GM04503 (cell line): ENCODE measurements around the gene ATP2B3.
"Not testable (repeated sequence)": the region's sequence is repeated elsewhere in the genome, so short reads cannot be mapped to it uniquely, and the experiment has no call there.

Experiments
- DNase-seq: peaks from one replicate; pipeline ENCODE4 v3.0.0-alpha.2; 2012; ENCODE audit warnings: low read depth

The ATP2B3 gene

GRCh38 chrX:153595859-153596857 is 78.7 kb downstream of the ATP2B3 start:
- no peak for DNase-seq

- DNase-seq, result no peak
Measured at GRCh38 chrX:153596981-153597750, 79.7 kb downstream of the ATP2B3 start.

- DNase-seq, result no peak
Measured at GRCh38 chrX:153598541-153599191, 81.2 kb downstream of the ATP2B3 start, which contains the start of gene CCNQ. TSS of gene CCNQ (minus strand) at chrX:153599139. CDS start at chrX:153599073, 66 bp downstream.

GRCh38 chrX:153599192-153600031 is 82.0 kb downstream of the ATP2B3 start:
- peak; percentile 32 for DNase-seq

- DNase-seq, result no peak
Measured at GRCh38 chrX:153600032-153600373, 82.6 kb downstream of the ATP2B3 start.

- DNase-seq, result no peak
Measured at GRCh38 chrX:153600921-153601320, 83.5 kb downstream of the ATP2B3 start.

- DNase-seq, result no peak
Measured at GRCh38 chrX:153601511-153602110, 84.2 kb downstream of the ATP2B3 start.

GRCh38 chrX:153602601-153603000 is 85.2 kb downstream of the ATP2B3 start:
- DNase-seq, result no peak

- no peak for DNase-seq
Measured at GRCh38 chrX:153603131-153603656, 85.8 kb downstream of the ATP2B3 start.

- DNase-seq, result not testable (repeated sequence)
Measured at GRCh38 chrX:153604666-153605380, 87.4 kb downstream of the ATP2B3 start.

- DNase-seq, result no peak
Measured at GRCh38 chrX:153606503-153606902, 89.1 kb downstream of the ATP2B3 start.

- no peak for DNase-seq
Measured at GRCh38 chrX:153608376-153608775, 90.9 kb downstream of the ATP2B3 start.

- DNase-seq, result no peak
Measured at GRCh38 chrX:153608806-153609205, 91.4 kb downstream of the ATP2B3 start.

- DNase-seq, result no peak
Measured at GRCh38 chrX:153609917-153610835, 92.7 kb downstream of the ATP2B3 start.

- no peak for DNase-seq
Measured at GRCh38 chrX:153610836-153611213, 93.4 kb downstream of the ATP2B3 start.

- no peak for DNase-seq
Measured at GRCh38 chrX:153611298-153612095, 94.1 kb downstream of the ATP2B3 start.

- no peak for DNase-seq
Measured at GRCh38 chrX:153612413-153612812, 95.0 kb downstream of the ATP2B3 start.

- DNase-seq, result no peak
Measured at GRCh38 chrX:153614818-153615217, 97.4 kb downstream of the ATP2B3 start.
